ENCODE measurements around the gene FCGR3A. TPM values are rescaled to one million over a fixed set of nuclear protein-coding genes. Genes with fewer than 3 reads are reported as not detected.
"Not testable (repeated sequence)": the region's sequence is repeated elsewhere in the genome, so short reads cannot be mapped to it uniquely, and the experiment has no call there.

Gene FCGR3A
- total and polyA plus RNA-seq, 2 experiments from 2014 or later = not detected

- H3K9me2 ChIP-seq (ENCODE audit: insufficient read depth); H3K4me3 ChIP-seq; H3K27me3 ChIP-seq (replicated peaks; ENCODE audit: insufficient read depth); H3K9me3 ChIP-seq (ENCODE audit: low read depth); H3F3A ChIP-seq (ENCODE audit: insufficient read depth); H3K9ac ChIP-seq; in situ Hi-C loops (cut with MboI); H3K36me3 ChIP-seq (ENCODE audit: low read depth); H3K79me2 ChIP-seq (ENCODE audit: insufficient read depth); H4K20me1 ChIP-seq (ENCODE audit: insufficient read depth); H3K4me1 ChIP-seq (ENCODE audit: insufficient read depth); H3K4me2 ChIP-seq (ENCODE audit: unreplicated experiment): not testable (repeated sequence)
- H2AFZ ChIP-seq = peak overlapping the region; percentile 40
- peak overlapping the region; percentile 11; the same call in 1 of the 2 replicates for H3K27ac ChIP-seq
- DNase-seq = peak; percentile 20
- 10 to 11% methylated on average over 1 of the region's 1 CpG for WGBS, 2 experiments (ENCODE audit: low coverage in 1 of 2, low lambda C conversion rate in 2 of 2, missing lambda C conversion rate in 2 of 2)
Observed at GRCh38 chr1:161554815-161555417, 5.3 kb upstream of the FCGR3A start.

GRCh38 chr1:161554340-161554739 lies 4.7 kb upstream of the FCGR3A start:
- 0 out of 2 replicates have a peak overlapping the region, but pooled peaks have one; percentile 11 for H3K27ac ChIP-seq
- H3K36me3 ChIP-seq (ENCODE audit: low read depth); H3K4me2 ChIP-seq (ENCODE audit: unreplicated experiment); H3K9me3 ChIP-seq (ENCODE audit: low read depth); H3K9ac ChIP-seq; H3K4me1 ChIP-seq (ENCODE audit: insufficient read depth); in situ Hi-C loops (cut with MboI); H2AFZ ChIP-seq; DNase-seq; H3K79me2 ChIP-seq (ENCODE audit: insufficient read depth); H3K9me2 ChIP-seq (ENCODE audit: insufficient read depth); H3F3A ChIP-seq (ENCODE audit: insufficient read depth); H3K27me3 ChIP-seq (replicated peaks; ENCODE audit: insufficient read depth); H4K20me1 ChIP-seq (ENCODE audit: insufficient read depth); H3K4me3 ChIP-seq: not testable (repeated sequence)
- 96 to 98% methylated on average over 3 of the region's 3 CpGs for WGBS, 2 experiments (ENCODE audit: low coverage in 1 of 2, low lambda C conversion rate in 2 of 2, missing lambda C conversion rate in 2 of 2)

DNA sequence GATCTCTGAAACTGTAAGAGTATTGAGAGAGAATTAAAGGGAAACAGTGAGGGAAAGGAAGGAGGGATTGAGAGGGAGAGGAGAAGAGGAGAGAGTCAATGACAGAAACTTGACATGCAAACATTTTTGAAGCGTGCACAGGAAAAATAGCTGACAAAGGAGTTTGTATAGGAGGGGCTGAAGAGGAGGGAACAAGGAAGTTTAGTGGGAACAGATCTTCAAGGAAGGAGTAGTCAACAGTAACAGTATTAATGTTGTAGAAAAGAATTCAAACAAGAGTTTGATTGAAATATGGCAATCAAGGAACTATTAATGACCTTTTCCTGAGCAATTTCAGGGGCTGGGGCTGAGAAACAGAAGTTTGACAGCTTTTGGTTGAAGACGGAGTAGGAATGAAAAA lies 4.0 kb upstream of the FCGR3A start:
- H3K36me3 ChIP-seq (ENCODE audit: low read depth); H2AFZ ChIP-seq; H3K27me3 ChIP-seq (replicated peaks; ENCODE audit: insufficient read depth); DNase-seq; H3K27ac ChIP-seq; H3K9me3 ChIP-seq (ENCODE audit: low read depth); H3K9ac ChIP-seq; H4K20me1 ChIP-seq (ENCODE audit: insufficient read depth); H3K4me1 ChIP-seq (ENCODE audit: insufficient read depth); H3K9me2 ChIP-seq (ENCODE audit: insufficient read depth); H3K4me3 ChIP-seq; H3F3A ChIP-seq (ENCODE audit: insufficient read depth); H3K79me2 ChIP-seq (ENCODE audit: insufficient read depth); in situ Hi-C loops (cut with MboI); H3K4me2 ChIP-seq (ENCODE audit: unreplicated experiment): not testable (repeated sequence)
- WGBS, 2 experiments (ENCODE audit: low coverage in 1 of 2, low lambda C conversion rate in 2 of 2, missing lambda C conversion rate in 2 of 2) = 91 to 94% methylated on average over 1 to 2 of the region's 2 CpGs

GRCh38 chr1:161550942-161551341 lies 1.3 kb upstream of the FCGR3A start:
- H3K4me2 ChIP-seq (ENCODE audit: unreplicated experiment); H3F3A ChIP-seq (ENCODE audit: insufficient read depth); H3K27me3 ChIP-seq (replicated peaks; ENCODE audit: insufficient read depth); H3K27ac ChIP-seq; in situ Hi-C loops (cut with MboI); H3K4me1 ChIP-seq (ENCODE audit: insufficient read depth); H4K20me1 ChIP-seq (ENCODE audit: insufficient read depth); H2AFZ ChIP-seq; H3K36me3 ChIP-seq (ENCODE audit: low read depth); H3K9me3 ChIP-seq (ENCODE audit: low read depth); H3K4me3 ChIP-seq; H3K9ac ChIP-seq; DNase-seq; H3K9me2 ChIP-seq (ENCODE audit: insufficient read depth); H3K79me2 ChIP-seq (ENCODE audit: insufficient read depth): not testable (repeated sequence)
- WGBS, 2 experiments (ENCODE audit: low coverage in 1 of 2, low lambda C conversion rate in 2 of 2, missing lambda C conversion rate in 2 of 2) = 58 to 70% methylated on average over 5 of the region's 5 CpGs

DNA sequence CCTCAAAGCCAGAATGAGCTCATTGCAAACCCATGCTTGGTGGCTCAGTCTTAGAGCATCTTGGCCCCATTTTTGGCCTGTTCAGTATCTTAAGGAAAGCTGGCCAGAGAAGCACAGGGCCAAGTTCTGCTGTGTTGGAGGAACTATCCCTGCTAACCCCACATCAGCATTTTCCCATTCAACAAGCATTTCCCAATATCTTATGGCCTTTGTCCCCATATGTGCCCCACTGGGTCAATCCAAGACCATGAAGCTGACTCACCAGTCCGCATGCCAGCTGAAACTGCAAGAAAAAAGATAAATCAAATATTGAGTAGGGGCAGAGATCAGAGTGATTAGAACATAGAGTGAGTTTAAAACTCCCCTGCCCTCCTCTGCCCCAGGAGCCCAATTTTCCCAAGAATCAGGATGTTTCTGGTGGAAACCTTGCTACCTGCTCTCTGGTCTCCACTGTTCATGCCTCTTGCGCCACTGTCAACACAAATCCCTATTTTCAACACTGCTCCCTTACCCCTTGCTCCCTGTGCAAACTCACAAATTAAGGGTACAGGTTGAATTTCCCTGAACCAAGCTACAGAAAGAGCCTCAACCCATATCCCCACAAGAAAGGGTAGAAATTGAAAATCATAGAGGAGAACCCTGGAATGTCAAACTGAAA lies 740 bp downstream of the FCGR3A start:
- H3K4me3 ChIP-seq; H3K9ac ChIP-seq; H3K4me1 ChIP-seq (ENCODE audit: insufficient read depth); H3K9me3 ChIP-seq (ENCODE audit: low read depth); in situ Hi-C loops (cut with MboI); H3F3A ChIP-seq (ENCODE audit: insufficient read depth); H3K9me2 ChIP-seq (ENCODE audit: insufficient read depth); H3K4me2 ChIP-seq (ENCODE audit: unreplicated experiment); H3K36me3 ChIP-seq (ENCODE audit: low read depth); H3K79me2 ChIP-seq (ENCODE audit: insufficient read depth); DNase-seq; H3K27ac ChIP-seq; H2AFZ ChIP-seq; H4K20me1 ChIP-seq (ENCODE audit: insufficient read depth); H3K27me3 ChIP-seq (replicated peaks; ENCODE audit: insufficient read depth): not testable (repeated sequence)
- 75 to 83% methylated on average over 1 of the region's 2 CpGs for WGBS, 2 experiments (ENCODE audit: low coverage in 1 of 2, low lambda C conversion rate in 2 of 2, missing lambda C conversion rate in 2 of 2)

- in situ Hi-C loops (cut with MboI); H3K4me1 ChIP-seq (ENCODE audit: insufficient read depth); H4K20me1 ChIP-seq (ENCODE audit: insufficient read depth); H3K79me2 ChIP-seq (ENCODE audit: insufficient read depth); H3K27me3 ChIP-seq (replicated peaks; ENCODE audit: insufficient read depth); H3K9ac ChIP-seq; H3K36me3 ChIP-seq (ENCODE audit: low read depth); DNase-seq; H3K9me3 ChIP-seq (ENCODE audit: low read depth); H3K9me2 ChIP-seq (ENCODE audit: insufficient read depth); H3K27ac ChIP-seq; H3K4me3 ChIP-seq; H2AFZ ChIP-seq; H3F3A ChIP-seq (ENCODE audit: insufficient read depth); H3K4me2 ChIP-seq (ENCODE audit: unreplicated experiment): not testable (repeated sequence)
- WGBS, 2 experiments (ENCODE audit: low coverage in 1 of 2, low lambda C conversion rate in 2 of 2, missing lambda C conversion rate in 2 of 2) = 54 to 58% methylated on average over 8 of the region's 8 CpGs
Observed at GRCh38 chr1:161547995-161548741, 1.4 kb downstream of the FCGR3A start.

GRCh38 chr1:161545005-161545731 lies 4.5 kb downstream of the FCGR3A start:
- H3K27ac ChIP-seq; H4K20me1 ChIP-seq (ENCODE audit: insufficient read depth); H2AFZ ChIP-seq; H3K27me3 ChIP-seq (replicated peaks; ENCODE audit: insufficient read depth); H3K79me2 ChIP-seq (ENCODE audit: insufficient read depth); H3K4me2 ChIP-seq (ENCODE audit: unreplicated experiment); H3K9me2 ChIP-seq (ENCODE audit: insufficient read depth); in situ Hi-C loops (cut with MboI); H3K36me3 ChIP-seq (ENCODE audit: low read depth); H3K4me3 ChIP-seq; H3K9ac ChIP-seq; DNase-seq; H3K9me3 ChIP-seq (ENCODE audit: low read depth); H3K4me1 ChIP-seq (ENCODE audit: insufficient read depth): not testable (repeated sequence)
- WGBS, 2 experiments (ENCODE audit: low coverage in 1 of 2, low lambda C conversion rate in 2 of 2, missing lambda C conversion rate in 2 of 2) = 58 to 75% methylated on average over 11 of the region's 11 CpGs
- H3F3A ChIP-seq (ENCODE audit: insufficient read depth) = 0 out of 2 replicates have a peak, but pooled peaks cover 11% of the 10 kb centered on the region
